HepG2 (cell line): ENCODE measurements around the gene CUL7. TPM values are rescaled to one million over a fixed set of nuclear protein-coding genes. Genes with fewer than 3 reads are reported as not detected.

Source experiments
- CEBPB ChIP-seq: IDR thresholded peaks from 2 replicates; pipeline ENCODE4 v1.6.1; 2011; ENCODE audit warnings: low read depth, low read length, improper control_type of control experiment, borderline replicate concordance
- DPF2 ChIP-seq: sonication (generic); formaldehyde crosslinking; IDR thresholded peaks from 2 replicates; pipeline ENCODE4 v1.4.0; 2020; ENCODE audit warnings: mild to moderate bottlenecking, low read depth, missing genetic modification reagents, borderline replicate concordance
- EZH2 ChIP-seq: conservative IDR thresholded peaks from 2 replicates; pipeline ENCODE4 v1.6.1; 2012; ENCODE audit warnings: mild to moderate bottlenecking, low read depth, low read length, moderate library complexity
- GABPB1 ChIP-seq: IDR thresholded peaks from 2 replicates; pipeline ENCODE4 v1.6.1; 2016; ENCODE audit warnings: mild to moderate bottlenecking, missing genetic modification reagents, moderate library complexity, missing compliant biosample characterization
- JUNB ChIP-seq: sonication (generic); formaldehyde crosslinking; IDR thresholded peaks from 2 replicates; pipeline ENCODE4 v1.8.0; 2022; ENCODE audit warnings: missing genetic modification reagents, mild to moderate bottlenecking, borderline replicate concordance
- MIER2 ChIP-seq: IDR thresholded peaks from 2 replicates; pipeline ENCODE4 v1.6.1; 2016; ENCODE audit warnings: missing biosample characterization, missing genetic modification reagents
- MXD4 ChIP-seq: IDR thresholded peaks from 2 replicates; pipeline ENCODE4 v1.6.1; 2016; ENCODE audit warnings: mild to moderate bottlenecking, missing biosample characterization, missing genetic modification reagents
- MXI1 ChIP-seq: IDR thresholded peaks from 3 replicates; pipeline ENCODE4 v1.6.1; 2012; ENCODE audit warnings: low read depth, low read length, inconsistent platforms, borderline replicate concordance
- PAX8 ChIP-seq: sonication (generic); formaldehyde crosslinking; IDR thresholded peaks from 2 replicates; pipeline ENCODE4 v1.8.0; 2022; ENCODE audit warnings: mild to moderate bottlenecking, missing genetic modification reagents, borderline replicate concordance
- PITX1 ChIP-seq: sonication (generic); formaldehyde crosslinking; IDR thresholded peaks from 2 replicates; pipeline ENCODE4 v1.5.1; 2020; ENCODE audit warnings: mild to moderate bottlenecking, missing genetic modification reagents
- POLR2AphosphoS5 ChIP-seq: IDR thresholded peaks from 2 replicates; pipeline ENCODE4 v1.6.1; 2012; ENCODE audit warnings: low read depth, low read length
- SIX1 ChIP-seq: sonication (generic); formaldehyde crosslinking; IDR thresholded peaks from 2 replicates; pipeline ENCODE4 v1.4.0; 2020; ENCODE audit warnings: missing genetic modification reagents, borderline replicate concordance
- SP4 ChIP-seq: sonication (generic); formaldehyde crosslinking; IDR thresholded peaks from 2 replicates; pipeline ENCODE4 v1.8.1; 2023; ENCODE audit warnings: mild to moderate bottlenecking, missing genetic modification reagents
- TBP ChIP-seq: sonication (generic); formaldehyde crosslinking; IDR thresholded peaks from 2 replicates; pipeline ENCODE4 v1.5.0; 2020; ENCODE audit warnings: missing genetic modification reagents
- ZKSCAN5 ChIP-seq: sonication (generic); formaldehyde crosslinking; IDR thresholded peaks from 2 replicates; pipeline ENCODE4 v1.5.1; 2020; ENCODE audit warnings: mild to moderate bottlenecking, missing genetic modification reagents
- ZNF232 ChIP-seq: sonication (generic); formaldehyde crosslinking; IDR thresholded peaks from 2 replicates; pipeline ENCODE4 v1.4.0; 2020; ENCODE audit warnings: missing genetic modification reagents, borderline replicate concordance
- ZNF253 ChIP-seq: sonication (generic); formaldehyde crosslinking; IDR thresholded peaks from 2 replicates; pipeline ENCODE4 v1.8.0; 2022; ENCODE audit warnings: mild to moderate bottlenecking, missing genetic modification reagents, borderline replicate concordance
- ZNF468 ChIP-seq: sonication (generic); formaldehyde crosslinking; IDR thresholded peaks from 2 replicates; pipeline ENCODE4 v1.8.0; 2022; ENCODE audit warnings: mild to moderate bottlenecking, moderate library complexity, missing genetic modification reagents
- ZNF713 ChIP-seq: sonication (generic); formaldehyde crosslinking; IDR thresholded peaks from 2 replicates; pipeline ENCODE4 v1.4.0; 2020; ENCODE audit warnings: mild to moderate bottlenecking, missing genetic modification reagents
- ZSCAN30 ChIP-seq: sonication (generic); formaldehyde crosslinking; IDR thresholded peaks from 2 replicates; pipeline ENCODE4 v1.5.0; 2020; ENCODE audit warnings: mild to moderate bottlenecking, missing genetic modification reagents
- polyA plus RNA-seq, 8 experiments: library from polyadenylated mRNA; depleted of rRNA in 3 of 8; stranded (reverse) in 7 of 8; unstranded in 1 of 8; fragments of >200 nt; fragmentation: Illumina TruSeq in 4 of 8; extraction: Trizol in 4 of 8; gene quantifications; 2 replicates each; pipeline versions ENCODE4 v1.2.1 to v1.2.3, GENCODE V29; 2011 to 2016; ENCODE audit warnings: low read depth in 4 of 8, missing spikeins in 1 of 8, mixed read lengths in 1 of 8; ENCODE audit not compliant: insufficient read depth in 1 of 8
- total RNA-seq, 5 experiments: library from RNA; depleted of rRNA; stranded (reverse); fragments of >200 nt; fragmentation: Illumina TruSeq; extraction: Trizol; gene quantifications; 2 replicates each; pipeline ENCODE4 v1.2.3, GENCODE V29; 2016; ENCODE audit warnings: low read depth in 1 of 5
- TF ChIP-seq, protein P1 (sequence below): sonication (generic); formaldehyde crosslinking; IDR thresholded peaks from 2 replicates; pipeline ENCODE4 v1.4.0; 2020; ENCODE audit warnings: missing genetic modification reagents
- TF ChIP-seq, protein P2 (sequence below): sonication (generic); formaldehyde crosslinking; conservative IDR thresholded peaks from 2 replicates; pipeline ENCODE4 v1.4.0; 2020; ENCODE audit warnings: missing genetic modification reagents
- TF ChIP-seq, protein P3 (sequence below): sonication (generic); formaldehyde crosslinking; IDR thresholded peaks from 2 replicates; pipeline ENCODE4 v1.8.0; 2022; ENCODE audit warnings: mild to moderate bottlenecking, missing genetic modification reagents; ENCODE audit not compliant: insufficient replicate concordance
- TF ChIP-seq, protein P4 (sequence below): sonication (generic); formaldehyde crosslinking; IDR thresholded peaks from 2 replicates; pipeline ENCODE4 v1.5.0; 2020; ENCODE audit warnings: missing genetic modification reagents, mild to moderate bottlenecking, borderline replicate concordance
- TF ChIP-seq, protein P5 (sequence below): sonication (generic); formaldehyde crosslinking; IDR thresholded peaks from 2 replicates; pipeline ENCODE4 v1.5.0; 2020; ENCODE audit warnings: missing genetic modification reagents

Gene CUL7
- total and polyA plus RNA-seq, 2 of the 13 experiments (the other 11 are each of a cell fraction or from before 2014, with no cell fraction given), result 32.0 to 60.7 TPM

DNA sequence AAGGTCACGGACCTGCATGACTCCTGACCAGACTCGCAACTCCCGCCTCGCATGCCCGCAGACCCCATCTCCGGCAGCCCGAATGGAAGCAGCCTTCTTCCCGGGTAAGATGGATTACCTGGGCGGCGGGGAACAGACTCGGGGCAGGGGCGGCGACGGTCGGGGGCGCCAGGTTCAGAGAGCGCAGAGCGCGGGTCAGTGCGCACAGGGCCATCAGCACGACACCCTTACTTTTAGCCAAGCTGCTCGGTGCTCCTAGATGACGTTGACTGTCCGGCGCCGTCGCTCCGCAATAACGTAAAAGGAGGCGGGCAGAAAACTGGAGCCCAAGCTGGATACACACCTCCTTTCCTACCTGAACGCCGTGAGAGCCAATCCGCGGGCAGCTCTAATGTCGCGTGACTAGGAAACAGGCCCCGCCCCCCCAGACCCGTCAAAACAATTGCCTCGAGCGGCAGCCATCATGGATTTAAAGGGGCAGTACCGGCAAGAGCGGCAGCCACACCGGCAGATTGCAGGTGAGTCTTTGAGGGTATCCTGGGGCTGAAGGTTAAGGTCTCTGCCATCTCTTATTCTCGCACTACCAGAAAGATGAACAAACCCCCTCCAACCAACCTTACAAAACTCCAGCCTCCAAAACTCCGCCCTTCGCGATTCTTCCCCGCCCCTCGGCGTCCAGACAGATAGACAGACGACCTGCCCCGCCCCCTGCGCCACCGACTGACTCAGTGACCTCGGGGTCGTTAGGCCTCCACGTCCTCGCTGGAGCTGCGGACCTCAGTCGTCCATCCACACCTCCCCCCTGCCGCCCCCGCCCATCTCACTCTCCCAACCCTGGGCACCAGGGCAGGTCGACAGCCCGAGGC lies 5.8 kb upstream of the CUL7 start, which contains the start of the genes KLC4 and MRPL2 (continued):
- no peak for TF ChIP-seq ZNF253 (CRISPR knock-in tag)
- TF ChIP-seq, protein P1, sequence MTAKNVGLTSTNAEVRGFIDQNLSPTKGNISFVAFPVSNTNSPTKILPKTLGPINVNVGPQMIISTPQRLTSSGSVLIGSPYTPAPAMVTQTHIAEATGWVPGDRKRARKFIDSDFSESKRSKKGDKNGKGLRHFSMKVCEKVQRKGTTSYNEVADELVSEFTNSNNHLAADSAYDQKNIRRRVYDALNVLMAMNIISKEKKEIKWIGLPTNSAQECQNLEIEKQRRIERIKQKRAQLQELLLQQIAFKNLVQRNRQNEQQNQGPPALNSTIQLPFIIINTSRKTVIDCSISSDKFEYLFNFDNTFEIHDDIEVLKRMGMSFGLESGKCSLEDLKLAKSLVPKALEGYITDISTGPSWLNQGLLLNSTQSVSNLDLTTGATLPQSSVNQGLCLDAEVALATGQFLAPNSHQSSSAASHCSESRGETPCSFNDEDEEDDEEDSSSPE (CRISPR knock-in tag), result peak; percentile 56; the same call in 1 of the 2 replicates
- no peak for TF ChIP-seq JUNB
- TF ChIP-seq, protein P2, sequence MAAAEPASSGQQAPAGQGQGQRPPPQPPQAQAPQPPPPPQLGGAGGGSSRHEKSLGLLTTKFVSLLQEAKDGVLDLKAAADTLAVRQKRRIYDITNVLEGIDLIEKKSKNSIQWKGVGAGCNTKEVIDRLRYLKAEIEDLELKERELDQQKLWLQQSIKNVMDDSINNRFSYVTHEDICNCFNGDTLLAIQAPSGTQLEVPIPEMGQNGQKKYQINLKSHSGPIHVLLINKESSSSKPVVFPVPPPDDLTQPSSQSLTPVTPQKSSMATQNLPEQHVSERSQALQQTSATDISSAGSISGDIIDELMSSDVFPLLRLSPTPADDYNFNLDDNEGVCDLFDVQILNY, result no peak; the same call in 1 of the 2 replicates
- TF ChIP-seq ZSCAN30 (CRISPR knock-in tag), result no peak
- TF ChIP-seq PITX1 (CRISPR knock-in tag), result peak; percentile 48; the same call in 1 of the 2 replicates
- TF ChIP-seq, protein P3, sequence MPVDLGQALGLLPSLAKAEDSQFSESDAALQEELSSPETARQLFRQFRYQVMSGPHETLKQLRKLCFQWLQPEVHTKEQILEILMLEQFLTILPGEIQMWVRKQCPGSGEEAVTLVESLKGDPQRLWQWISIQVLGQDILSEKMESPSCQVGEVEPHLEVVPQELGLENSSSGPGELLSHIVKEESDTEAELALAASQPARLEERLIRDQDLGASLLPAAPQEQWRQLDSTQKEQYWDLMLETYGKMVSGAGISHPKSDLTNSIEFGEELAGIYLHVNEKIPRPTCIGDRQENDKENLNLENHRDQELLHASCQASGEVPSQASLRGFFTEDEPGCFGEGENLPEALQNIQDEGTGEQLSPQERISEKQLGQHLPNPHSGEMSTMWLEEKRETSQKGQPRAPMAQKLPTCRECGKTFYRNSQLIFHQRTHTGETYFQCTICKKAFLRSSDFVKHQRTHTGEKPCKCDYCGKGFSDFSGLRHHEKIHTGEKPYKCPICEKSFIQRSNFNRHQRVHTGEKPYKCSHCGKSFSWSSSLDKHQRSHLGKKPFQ, result no peak
- 0 out of 2 replicates have a peak, but pooled peaks have one; percentile 8 for TF ChIP-seq MIER2 (CRISPR knock-in tag)
- no peak for TF ChIP-seq TBP (CRISPR knock-in tag)
- no peak for TF ChIP-seq CEBPB
- TF ChIP-seq MXI1, result peak; percentile 95; the same call in 2 of the 3 replicates
- TF ChIP-seq EZH2, result no peak
- peak; percentile 69; the same call in 1 of the 2 replicates for TF ChIP-seq MXD4 (CRISPR knock-in tag)
- no peak for TF ChIP-seq ZNF468
- no peak; the same call in 1 of the 2 replicates for TF ChIP-seq DPF2 (CRISPR knock-in tag)
- peak; percentile 55; the same call in 1 of the 2 replicates for TF ChIP-seq ZNF232 (CRISPR knock-in tag)
- no peak for TF ChIP-seq PAX8 (CRISPR knock-in tag)
- TF ChIP-seq, protein P4, sequence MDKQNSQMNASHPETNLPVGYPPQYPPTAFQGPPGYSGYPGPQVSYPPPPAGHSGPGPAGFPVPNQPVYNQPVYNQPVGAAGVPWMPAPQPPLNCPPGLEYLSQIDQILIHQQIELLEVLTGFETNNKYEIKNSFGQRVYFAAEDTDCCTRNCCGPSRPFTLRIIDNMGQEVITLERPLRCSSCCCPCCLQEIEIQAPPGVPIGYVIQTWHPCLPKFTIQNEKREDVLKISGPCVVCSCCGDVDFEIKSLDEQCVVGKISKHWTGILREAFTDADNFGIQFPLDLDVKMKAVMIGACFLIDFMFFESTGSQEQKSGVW (CRISPR knock-in tag), result no peak
- TF ChIP-seq ZNF713 (CRISPR knock-in tag), result no peak
- TF ChIP-seq SP4 (CRISPR knock-in tag), result peak; percentile 84
- TF ChIP-seq GABPB1 (CRISPR knock-in tag), result peak; percentile 84
- no peak for TF ChIP-seq SIX1
- peak; percentile 90 for TF ChIP-seq POLR2AphosphoS5
- TF ChIP-seq, protein P5, sequence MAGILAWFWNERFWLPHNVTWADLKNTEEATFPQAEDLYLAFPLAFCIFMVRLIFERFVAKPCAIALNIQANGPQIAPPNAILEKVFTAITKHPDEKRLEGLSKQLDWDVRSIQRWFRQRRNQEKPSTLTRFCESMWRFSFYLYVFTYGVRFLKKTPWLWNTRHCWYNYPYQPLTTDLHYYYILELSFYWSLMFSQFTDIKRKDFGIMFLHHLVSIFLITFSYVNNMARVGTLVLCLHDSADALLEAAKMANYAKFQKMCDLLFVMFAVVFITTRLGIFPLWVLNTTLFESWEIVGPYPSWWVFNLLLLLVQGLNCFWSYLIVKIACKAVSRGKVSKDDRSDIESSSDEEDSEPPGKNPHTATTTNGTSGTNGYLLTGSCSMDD (CRISPR knock-in tag), result no peak
- TF ChIP-seq ZKSCAN5 (CRISPR knock-in tag), result no peak
